Mesendoderm (in vitro differentiated cells): ENCODE data around the gene POLN.

Experiments used
- DNase-seq: peaks from one replicate; pipeline ENCODE4 v3.0.0; 2013
- H2AK5ac ChIP-seq: 2 replicates; pipeline ENCODE4 v1.6.1; 2013; ENCODE audit warnings: low read length, inconsistent platforms
- H2BK120ac ChIP-seq: 2 replicates; pipeline ENCODE4 v1.6.1; 2013; ENCODE audit warnings: low read depth, mild to moderate bottlenecking, low read length, moderate library complexity, mixed read lengths
- H2BK15ac ChIP-seq: replicated peaks from 2 replicates; pipeline ENCODE4 v1.6.1; 2013; ENCODE audit warnings: low read depth, mild to moderate bottlenecking, moderate library complexity
- H2BK5ac ChIP-seq: 2 replicates; pipeline ENCODE4 v1.6.1; 2013; ENCODE audit warnings: low read length, inconsistent platforms
- H3K18ac ChIP-seq: 2 replicates; pipeline ENCODE4 v1.6.1; 2013; ENCODE audit warnings: mild to moderate bottlenecking, low read length, mixed read lengths
- H3K23ac ChIP-seq: one replicate; pipeline ENCODE4 v1.6.1; 2013; ENCODE audit warnings: low read length
- H3K27ac ChIP-seq: 2 replicates; pipeline ENCODE4 v1.5.1; 2013; ENCODE audit warnings: low read depth, mild to moderate bottlenecking, inconsistent platforms, low read length, moderate library complexity
- H3K27me3 ChIP-seq: 2 replicates; pipeline ENCODE4 v1.6.1; 2013; ENCODE audit warnings: low read length, control low read depth, mild to moderate bottlenecking, inconsistent platforms; ENCODE audit not compliant: insufficient read depth, poor library complexity
- H3K36me3 ChIP-seq: 2 replicates; pipeline ENCODE4 v1.6.1; 2013; ENCODE audit warnings: low read length, inconsistent platforms; ENCODE audit not compliant: control insufficient read depth, insufficient read depth
- H3K4ac ChIP-seq: one replicate; pipeline ENCODE4 v1.6.1; 2013; ENCODE audit warnings: low read depth, mild to moderate bottlenecking, low read length, moderate library complexity
- H3K4me1 ChIP-seq: 2 replicates; pipeline ENCODE4 v1.6.1; 2013; ENCODE audit warnings: low read depth, low read length, inconsistent platforms; ENCODE audit not compliant: control insufficient read depth
- H3K4me2 ChIP-seq: 2 replicates; pipeline ENCODE4 v1.6.1; 2013; ENCODE audit warnings: low read length
- H3K4me3 ChIP-seq: 2 replicates; pipeline ENCODE4 v1.5.1; 2013; ENCODE audit warnings: mild to moderate bottlenecking, low read length
- H3K56ac ChIP-seq: one replicate; pipeline ENCODE4 v1.6.1; 2013; ENCODE audit warnings: low read length
- H3K79me1 ChIP-seq: 2 replicates; pipeline ENCODE4 v1.6.1; 2013; ENCODE audit warnings: low read length, inconsistent platforms
- H3K79me2 ChIP-seq: 2 replicates; pipeline ENCODE4 v1.6.1; 2013; ENCODE audit warnings: mild to moderate bottlenecking, low read length; ENCODE audit not compliant: control insufficient read depth, insufficient read depth
- H3K9ac ChIP-seq: 2 replicates; pipeline ENCODE4 v1.6.1; 2013; ENCODE audit warnings: low read length, inconsistent platforms
- H4K5ac ChIP-seq: one replicate; pipeline ENCODE4 v1.6.1; 2013; ENCODE audit warnings: low read length
- H4K8ac ChIP-seq: one replicate; pipeline ENCODE4 v1.6.1; 2013; ENCODE audit warnings: low read depth, mild to moderate bottlenecking, control low read depth, low read length, moderate library complexity
- WGBS: extraction: QIAGEN DNeasy Blood & Tissue Kit; methylation state at CpG from one replicate; pipeline ENCODE4 v1.1.7; 2013; ENCODE audit warnings: low lambda C conversion rate, missing lambda C conversion rate; ENCODE audit not compliant: insufficient coverage; ENCODE audit errors: extremely low coverage; 5-methylcytosine and 5-hydroxymethylcytosine counted together

POLN gene

DNA sequence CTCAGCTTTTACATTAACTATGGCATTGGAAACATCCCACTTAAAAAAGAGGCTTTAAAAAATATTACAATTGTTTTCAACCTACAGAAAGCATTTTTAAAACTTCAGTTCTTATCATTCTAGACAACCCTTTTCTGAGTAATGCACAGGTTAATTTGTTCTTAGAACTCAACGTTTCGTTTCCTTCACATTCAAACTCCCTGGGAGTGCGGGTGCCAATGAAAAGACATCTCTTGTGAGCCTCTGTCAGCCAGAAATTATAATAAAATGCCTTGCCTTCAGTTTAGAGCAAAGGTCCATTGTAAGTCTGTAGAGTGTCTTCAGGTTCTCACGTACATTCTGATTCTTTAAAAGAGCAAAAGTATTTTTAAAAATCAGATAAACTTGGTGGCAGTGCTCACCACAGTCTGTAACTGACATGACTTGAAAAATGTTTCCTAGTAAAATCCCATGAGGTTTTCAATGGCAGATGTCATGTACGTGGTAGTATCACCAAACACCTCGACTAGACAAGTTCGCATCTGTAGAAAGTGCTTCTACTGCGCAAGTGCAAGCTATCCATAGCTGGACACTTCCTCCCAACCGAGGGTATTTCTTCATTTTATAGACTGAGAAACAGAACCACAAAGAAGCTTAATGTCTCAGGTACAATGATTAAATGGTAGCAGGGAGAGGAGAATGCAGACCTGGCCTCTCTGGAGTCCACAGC is 65.8 kb downstream of the POLN start:
- Histone ChIP-seq H2BK5ac (no peak overlapping the region), H3K27ac (no peak overlapping the region), H3K79me2 (no peaks in the 10 kb centered on the region), H3K4me3 (no peak overlapping the region), H3K4ac (no peak overlapping the region), H3K23ac (no peak overlapping the region), H3K4me1 (no peaks in the 10 kb centered on the region), H2BK15ac (no peak overlapping the region), H4K8ac (no peak overlapping the region), H2BK120ac (no peak overlapping the region), H3K4me2 (no peak overlapping the region), H3K36me3 (no peaks in the 10 kb centered on the region), H3K79me1 (no peaks in the 10 kb centered on the region), H4K5ac (no peak overlapping the region), H2AK5ac (no peak overlapping the region), H3K9ac (no peak overlapping the region), H3K27me3 (no peaks in the 10 kb centered on the region), H3K56ac (no peak overlapping the region), H3K18ac (no peak overlapping the region)
- no CpG with 5 or more reads among the region's 9 CpGs for WGBS
- no peak for DNase-seq

DNA sequence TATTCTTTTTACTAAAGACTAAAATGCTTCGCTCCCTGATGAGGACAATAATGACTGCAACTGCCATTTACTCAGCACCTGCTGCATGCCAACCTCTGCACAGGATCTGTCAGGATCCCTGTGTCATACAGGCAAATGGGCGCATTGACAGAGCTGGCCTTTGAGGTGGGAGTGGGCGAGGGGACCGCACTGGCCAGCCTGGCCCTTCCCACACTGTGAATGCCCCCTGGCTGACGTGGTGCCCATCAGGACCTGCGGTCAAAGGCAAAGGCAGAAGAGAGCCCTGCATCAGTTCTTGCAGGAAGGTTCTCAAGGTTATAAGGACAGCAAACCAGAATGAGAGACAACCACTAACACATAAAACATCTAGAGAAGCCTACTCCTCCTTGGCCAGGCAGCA is 67.9 kb downstream of the POLN start:
- Histone ChIP-seq H3K4ac (no peak overlapping the region), H3K4me2 (no peak overlapping the region), H3K4me1 (no peaks in the 10 kb centered on the region), H3K36me3 (no peaks in the 10 kb centered on the region), H2BK5ac (no peak overlapping the region), H3K79me2 (no peaks in the 10 kb centered on the region), H3K27ac (no peak overlapping the region), H2BK15ac (no peak overlapping the region), H4K5ac (no peak overlapping the region), H4K8ac (no peak overlapping the region), H3K23ac (no peak overlapping the region), H3K9ac (no peak overlapping the region), H3K4me3 (no peak overlapping the region), H3K56ac (no peak overlapping the region), H3K18ac (no peak overlapping the region), H2AK5ac (no peak overlapping the region), H3K27me3 (no peaks in the 10 kb centered on the region), H2BK120ac (no peak overlapping the region), H3K79me1 (no peaks in the 10 kb centered on the region)
- DNase-seq, result no peak
- no CpG with 5 or more reads among the region's 6 CpGs for WGBS

DNA sequence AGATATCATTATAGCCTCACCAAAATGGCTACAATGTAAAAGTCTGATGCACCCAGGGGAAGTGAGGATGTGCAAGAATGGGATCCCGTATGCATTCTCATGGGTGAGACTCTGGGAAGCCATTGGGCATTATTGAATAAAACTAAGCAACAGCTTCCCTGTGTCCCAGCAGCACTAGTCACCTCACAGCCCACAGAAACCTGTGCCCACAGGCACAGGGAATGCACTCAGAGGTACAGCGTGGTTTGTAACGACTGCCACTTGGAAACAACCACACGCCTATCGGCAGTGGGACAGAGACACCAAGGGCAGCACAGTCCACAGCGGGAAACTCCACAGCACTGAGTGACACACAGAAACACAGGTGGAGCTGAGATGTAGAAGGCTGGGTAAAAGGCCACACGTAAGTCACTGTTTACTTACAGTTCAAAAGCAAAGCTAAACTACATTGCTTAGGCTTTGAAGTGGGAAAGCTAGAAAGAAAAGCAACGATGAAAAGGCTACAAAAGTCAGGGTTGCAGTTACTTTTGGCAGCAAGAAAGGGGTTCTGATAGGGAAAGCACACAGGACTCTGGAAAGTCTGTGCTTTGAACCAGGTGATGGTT is 69.2 kb downstream of the POLN start:
- Histone ChIP-seq H3K23ac (no peak overlapping the region), H2BK120ac (no peak overlapping the region), H3K4me2 (no peak overlapping the region), H3K79me1 (no peaks in the 10 kb centered on the region), H3K36me3 (no peaks in the 10 kb centered on the region), H2AK5ac (no peak overlapping the region), H3K4me3 (no peak overlapping the region), H3K27ac (no peak overlapping the region), H3K9ac (no peak overlapping the region), H3K18ac (no peak overlapping the region), H2BK5ac (no peak overlapping the region), H3K4me1 (no peaks in the 10 kb centered on the region), H3K4ac (no peak overlapping the region), H3K27me3 (no peaks in the 10 kb centered on the region), H2BK15ac (no peak overlapping the region), H3K56ac (no peak overlapping the region), H4K8ac (no peak overlapping the region), H3K79me2 (no peaks in the 10 kb centered on the region), H4K5ac (no peak overlapping the region)
- DNase-seq, result no peak
- no CpG with 5 or more reads among the region's 8 CpGs for WGBS

DNA sequence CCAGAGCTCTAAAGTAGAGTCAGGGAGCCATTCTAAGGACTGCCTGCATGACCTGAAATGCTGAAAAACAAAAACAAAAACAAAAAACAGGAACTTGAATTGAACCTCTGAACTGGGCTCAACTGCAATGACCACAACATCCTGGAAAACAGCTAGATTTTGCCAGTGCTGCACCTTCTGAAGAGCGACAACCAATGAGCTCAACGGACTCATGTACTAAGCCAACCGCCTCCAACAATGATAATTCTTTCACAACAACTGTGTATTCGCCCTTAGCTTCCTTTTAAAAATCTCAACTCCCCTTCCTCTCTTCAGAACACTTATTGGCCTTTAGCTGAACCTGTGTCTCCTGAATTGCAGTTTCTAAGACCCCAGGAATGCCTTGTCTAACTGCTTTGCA is 69.8 kb downstream of the POLN start:
- no peak for DNase-seq
- no peak overlapping the region for H3K9ac ChIP-seq
- no peak overlapping the region for H3K4me3 ChIP-seq
- no peak overlapping the region for H3K27ac ChIP-seq
- H3K4me2 ChIP-seq, result no peak overlapping the region
- no peak overlapping the region for H2BK5ac ChIP-seq
- no peak overlapping the region for H4K5ac ChIP-seq
- H3K4ac ChIP-seq, result no peak overlapping the region
- no peak overlapping the region for H2AK5ac ChIP-seq
- no peaks in the 10 kb centered on the region for H3K4me1 ChIP-seq
- no CpG with 5 or more reads among the region's 4 CpGs for WGBS
- no peaks in the 10 kb centered on the region for H3K36me3 ChIP-seq
- no peaks in the 10 kb centered on the region for H3K79me2 ChIP-seq
- H2BK120ac ChIP-seq, result no peak overlapping the region
- H3K23ac ChIP-seq, result no peak overlapping the region
- H3K56ac ChIP-seq, result no peak overlapping the region
- no peak overlapping the region for H2BK15ac ChIP-seq
- no peak overlapping the region for H4K8ac ChIP-seq
- no peaks in the 10 kb centered on the region for H3K27me3 ChIP-seq
- H3K79me1 ChIP-seq, result no peaks in the 10 kb centered on the region
- H3K18ac ChIP-seq, result no peak overlapping the region

DNA sequence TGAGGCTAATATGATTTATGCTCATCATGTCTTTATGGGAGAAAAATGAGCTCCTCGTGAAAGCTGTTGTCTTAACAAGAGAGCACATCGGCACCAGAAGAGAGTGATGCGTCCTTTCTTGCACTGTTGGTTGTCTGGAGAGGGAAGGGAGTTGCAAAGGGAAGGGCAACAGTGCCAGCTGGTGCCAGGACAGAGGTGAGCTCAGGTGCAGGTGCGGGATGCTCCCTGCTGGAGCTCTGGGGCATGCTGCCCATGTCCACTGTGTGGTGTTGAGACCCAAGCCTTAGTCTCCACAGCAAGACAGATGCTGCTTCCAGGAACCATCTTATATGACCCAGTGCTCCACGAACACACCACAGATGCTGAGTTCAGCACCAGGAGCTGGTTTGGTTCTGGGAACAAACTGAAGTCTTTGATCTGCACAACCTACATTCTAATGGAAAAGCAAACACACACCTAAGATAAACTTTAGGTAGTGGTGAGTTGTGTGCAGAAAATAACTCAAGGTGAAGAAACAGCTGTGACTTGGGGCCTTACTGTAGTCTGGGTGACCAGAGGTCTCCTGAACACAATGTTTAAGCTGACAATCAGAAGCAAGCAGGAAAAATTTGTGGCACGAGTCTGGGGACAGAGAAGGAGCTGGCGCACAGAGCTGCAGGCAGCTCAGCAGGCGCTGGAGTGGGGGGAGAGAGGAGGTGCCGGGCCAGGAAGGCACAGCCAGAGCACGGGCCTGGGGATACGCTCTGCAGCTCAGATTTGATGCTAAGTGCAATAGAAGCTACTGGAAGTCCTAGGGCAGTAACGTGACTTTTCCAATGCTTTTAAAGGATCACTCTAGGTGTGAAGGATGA is 73.2 kb downstream of the POLN start:
- Histone ChIP-seq H2BK15ac (no peak overlapping the region), H2BK120ac (no peak overlapping the region), H2BK5ac (no peak overlapping the region), H3K4me3 (no peak overlapping the region), H3K9ac (no peak overlapping the region), H2AK5ac (no peak overlapping the region), H3K79me1 (no peaks in the 10 kb centered on the region), H3K79me2 (no peaks in the 10 kb centered on the region), H3K56ac (no peak overlapping the region), H3K4ac (no peak overlapping the region), H3K4me1 (no peaks in the 10 kb centered on the region), H4K8ac (no peak overlapping the region), H3K36me3 (no peaks in the 10 kb centered on the region), H3K23ac (no peak overlapping the region), H3K27ac (no peak overlapping the region), H4K5ac (no peak overlapping the region), H3K18ac (no peak overlapping the region), H3K27me3 (no peaks in the 10 kb centered on the region), H3K4me2 (no peak overlapping the region)
- no peak for DNase-seq
- no CpG with 5 or more reads among the region's 12 CpGs for WGBS
